ENCODE data around the gene AP4B1. TPM values are rescaled to one million over a fixed set of nuclear protein-coding genes. Genes with fewer than 3 reads are reported as not detected.

The AP4B1 gene
- total RNA-seq, 4 donors from 2014 or later = 7.1 to 21.9 (median 12.6) TPM

GRCh38 chr1:113886417-113887401 lies 17.9 kb downstream of the AP4B1 start:
- no peaks in the 10 kb centered on the region for H3K27me3 ChIP-seq
- H3K27ac ChIP-seq = no peak overlapping the region
- no peak for ATAC-seq
- TF ChIP-seq EP300 (IDR thresholded peaks at IDR 0.05) (no peak), POLR2A (IDR thresholded peaks at IDR 0.05) (no peak), POLR2AphosphoS5 (IDR thresholded peaks at IDR 0.05) (no peak)
- H3K36me3 ChIP-seq = no peaks in the 10 kb centered on the region
- 88 to 92% methylated on average over 10 to 11 of the region's 17 CpGs for WGBS, 2 donors (ENCODE audit: low coverage in 1 of 2)
- H3K4me3 ChIP-seq = no peak overlapping the region
- H3K4me1 ChIP-seq = no peaks in the 10 kb centered on the region
- H3K9me3 ChIP-seq = no peaks in the 10 kb centered on the region

GRCh38 chr1:113881661-113882060 lies 22.9 kb downstream of the AP4B1 start:
- no peaks in the 10 kb centered on the region for H3K36me3 ChIP-seq
- WGBS, 2 donors (ENCODE audit: low coverage in 1 of 2) = 50 to 79% methylated on average over 2 of the region's 2 CpGs
- H3K9me3 ChIP-seq = no peaks in the 10 kb centered on the region
- no peak for TF ChIP-seq POLR2AphosphoS5 (IDR thresholded peaks at IDR 0.05)
- no peak for TF ChIP-seq EP300 (IDR thresholded peaks at IDR 0.05)
- no peak for TF ChIP-seq POLR2A (IDR thresholded peaks at IDR 0.05)
- TF ChIP-seq CTCF (IDR thresholded peaks at IDR 0.05) = no peak
- no peaks in the 10 kb centered on the region for H3K4me1 ChIP-seq
- H3K27me3 ChIP-seq = no peaks in the 10 kb centered on the region
- ATAC-seq = no peak
- no peak overlapping the region for H3K4me3 ChIP-seq
- H3K27ac ChIP-seq = no peak overlapping the region

GRCh38 chr1:113879739-113880038 lies 24.9 kb downstream of the AP4B1 start:
- 76 to 88% methylated on average over 4 of the region's 4 CpGs for WGBS, 2 donors (ENCODE audit: low coverage in 1 of 2)
- TF ChIP-seq CTCF (IDR thresholded peaks at IDR 0.05) (no peak), POLR2AphosphoS5 (IDR thresholded peaks at IDR 0.05) (no peak), EP300 (IDR thresholded peaks at IDR 0.05) (no peak), POLR2A (IDR thresholded peaks at IDR 0.05) (no peak)
- ATAC-seq = no peak
- Histone ChIP-seq H3K9me3 (no peaks in the 10 kb centered on the region), H3K4me3 (no peak overlapping the region), H3K27ac (no peak overlapping the region), H3K4me1 (no peaks in the 10 kb centered on the region), H3K27me3 (no peaks in the 10 kb centered on the region), H3K36me3 (no peaks in the 10 kb centered on the region)

GRCh38 chr1:113876176-113876575 lies 28.4 kb downstream of the AP4B1 start:
- no peak for ATAC-seq
- H3K27ac ChIP-seq = no peak overlapping the region
- TF ChIP-seq POLR2AphosphoS5 (IDR thresholded peaks at IDR 0.05) (no peak), EP300 (IDR thresholded peaks at IDR 0.05) (no peak), CTCF (IDR thresholded peaks at IDR 0.05) (no peak), POLR2A (IDR thresholded peaks at IDR 0.05) (no peak)
- H3K4me3 ChIP-seq = no peak overlapping the region
- no peaks in the 10 kb centered on the region for H3K36me3 ChIP-seq
- no peaks in the 10 kb centered on the region for H3K4me1 ChIP-seq
- no peaks in the 10 kb centered on the region for H3K27me3 ChIP-seq
- H3K9me3 ChIP-seq = no peaks in the 10 kb centered on the region
- 88 to 98% methylated on average over 4 to 5 of the region's 5 CpGs for WGBS, 2 donors (ENCODE audit: low coverage in 1 of 2)

GRCh38 chr1:113875714-113876113 lies 28.9 kb downstream of the AP4B1 start:
- WGBS, 2 donors (ENCODE audit: low coverage in 1 of 2) = 94% methylated on average over 2 of the region's 2 CpGs; no CpG with 5 or more reads in 1 of the 2 donors
- Histone ChIP-seq H3K4me1 (no peaks in the 10 kb centered on the region), H3K36me3 (no peaks in the 10 kb centered on the region), H3K27ac (no peak overlapping the region), H3K27me3 (no peaks in the 10 kb centered on the region), H3K4me3 (no peak overlapping the region), H3K9me3 (no peaks in the 10 kb centered on the region)
- no peak for ATAC-seq
- TF ChIP-seq POLR2AphosphoS5 (IDR thresholded peaks at IDR 0.05) (no peak), CTCF (IDR thresholded peaks at IDR 0.05) (no peak), EP300 (IDR thresholded peaks at IDR 0.05) (no peak), POLR2A (IDR thresholded peaks at IDR 0.05) (no peak)

Data from gastroesophageal sphincter (tissue), 4 donors.